HG02588 (cell line): Measurements from ENCODE around the gene FBXO10.
"Not testable (repeated sequence)": the region's sequence is repeated elsewhere in the genome, so short reads cannot be mapped to it uniquely, and the experiment has no call there.

Experiments used
- ATAC-seq: cut with Tn5 transposase; IDR thresholded peaks from one replicate; pipeline ENCODE4 v1.9.1; 2021; ENCODE audit warnings: mild to moderate bottlenecking, moderate library complexity; ENCODE audit not compliant: unreplicated experiment

Gene FBXO10

DNA sequence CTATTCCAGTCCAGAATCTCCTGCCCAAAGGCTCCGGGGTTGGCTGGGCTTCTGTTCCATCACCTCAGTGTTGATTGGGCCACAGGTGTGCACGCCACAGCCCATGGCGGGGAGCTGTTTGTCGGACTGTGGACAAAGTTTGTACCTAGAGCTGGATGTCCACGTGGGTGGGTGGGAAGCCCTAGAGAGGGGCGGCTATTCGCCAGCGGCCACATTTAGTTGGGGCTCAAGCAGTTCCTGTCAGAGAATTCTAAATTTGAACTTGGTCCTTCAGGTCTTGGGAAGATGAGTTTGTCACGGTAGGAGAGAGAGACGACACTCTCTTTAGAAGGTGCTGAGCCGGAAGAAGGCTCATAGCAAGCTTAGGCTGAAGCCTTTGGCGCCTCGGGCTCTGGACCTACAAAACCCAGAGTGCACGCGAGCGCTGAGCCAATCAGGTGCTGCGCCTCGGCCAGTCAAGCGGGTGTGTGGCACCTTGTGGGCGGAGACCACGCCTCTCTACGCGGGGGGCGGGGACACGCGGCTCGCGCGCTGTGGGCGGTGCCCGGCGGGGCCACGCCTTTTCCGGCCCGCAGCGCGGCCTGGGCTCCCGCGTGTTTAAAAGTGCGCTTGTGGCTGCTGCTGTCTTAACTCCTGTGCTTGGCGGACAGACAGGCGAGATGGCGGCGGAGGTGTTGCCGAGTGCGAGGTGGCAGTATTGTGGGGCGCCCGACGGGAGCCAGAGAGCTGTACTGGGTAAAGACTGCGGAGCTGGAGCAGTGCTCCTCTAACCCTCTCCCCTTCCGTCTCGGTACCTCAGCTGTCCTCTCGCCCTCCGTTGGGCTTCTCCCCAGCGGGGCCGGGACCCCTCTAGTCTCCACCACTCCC, 90.6 kb downstream of the FBXO10 start, which contains the start of gene POLR1E:
Gene POLR1E, plus strand, starts transcription at position 560 of the 867 bp plus-strand sequence. Its CDS starts 100 bp downstream, at position 660.
- ATAC-seq, result peak; percentile 98

GRCh38 chr9:37480759-37481158, 95.4 kb downstream of the FBXO10 start:
- no peak for ATAC-seq

GRCh38 chr9:37477987-37478619, 98.1 kb downstream of the FBXO10 start:
- not testable (repeated sequence) for ATAC-seq

- not testable (repeated sequence) for ATAC-seq
Observed at GRCh38 chr9:37477443-37477842, 98.7 kb downstream of the FBXO10 start.

- ATAC-seq, result no peak
Observed at GRCh38 chr9:37476930-37477329, 99.2 kb downstream of the FBXO10 start.

- no peak for ATAC-seq
Observed at GRCh38 chr9:37474438-37474837, 101.7 kb downstream of the FBXO10 start.

DNA sequence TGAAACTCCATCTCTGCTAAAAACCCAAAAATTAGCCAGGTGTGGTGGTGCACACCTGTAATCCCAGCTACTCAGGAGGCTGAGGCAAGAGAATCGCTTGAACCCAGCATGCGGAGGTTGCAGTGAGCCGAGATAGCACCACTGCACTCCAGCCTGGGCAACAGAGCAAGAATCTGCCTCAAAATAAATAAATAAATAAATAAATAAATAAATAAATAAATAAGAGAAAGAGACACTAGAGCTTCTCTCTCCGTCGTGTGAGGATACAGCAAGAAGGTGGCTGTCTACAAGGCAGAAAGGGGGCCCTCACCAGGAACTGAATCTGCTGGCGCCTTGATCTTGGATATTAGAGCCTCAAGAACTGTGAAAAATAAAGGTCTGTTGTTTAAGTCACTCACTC, 102.2 kb downstream of the FBXO10 start:
- ATAC-seq, result not testable (repeated sequence)

GRCh38 chr9:37471942-37472684, 104.1 kb downstream of the FBXO10 start:
- no peak for ATAC-seq

DNA sequence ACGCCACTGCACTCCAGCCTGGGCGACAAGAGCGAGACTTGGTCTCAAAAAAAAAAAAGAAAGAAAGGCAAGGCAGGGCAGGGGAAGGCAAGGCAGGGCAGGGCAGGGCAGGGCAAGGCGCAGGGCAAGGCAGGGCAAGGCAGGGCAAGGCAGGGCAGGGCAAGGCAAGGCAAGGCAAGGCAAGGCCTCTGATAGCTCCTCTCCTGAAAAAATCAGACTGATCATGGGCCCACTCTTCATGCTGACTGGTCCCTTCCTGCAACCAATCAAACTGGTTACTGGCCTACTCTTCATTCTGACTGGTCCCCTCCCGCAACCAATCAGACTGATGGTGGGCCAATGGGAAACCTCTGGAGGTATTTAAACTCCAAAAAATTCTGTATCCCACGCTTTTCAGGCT, 107.6 kb downstream of the FBXO10 start:
- ATAC-seq, result no peak

DNA sequence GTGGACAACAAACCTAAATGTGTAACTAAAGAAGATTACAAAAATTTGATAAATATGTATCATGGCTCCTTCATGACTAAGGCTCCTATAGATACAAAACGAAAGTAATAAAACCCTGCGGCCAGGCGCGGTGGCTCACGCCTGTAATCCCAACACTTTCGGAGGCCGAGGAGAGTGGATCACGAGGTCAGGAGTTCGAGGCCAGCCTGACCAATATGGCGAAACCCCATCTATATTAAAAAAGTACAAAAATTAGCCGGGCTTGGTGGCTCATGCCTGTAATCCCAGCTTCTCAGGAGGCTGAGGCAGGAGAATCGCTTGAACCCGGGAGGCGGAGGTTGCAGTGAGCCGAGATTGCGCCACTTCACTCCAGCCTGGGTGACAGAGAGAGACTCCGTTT, 108.7 kb downstream of the FBXO10 start:
- not testable (repeated sequence) for ATAC-seq

- peak; percentile 5 for ATAC-seq
Observed at GRCh38 chr9:37466037-37466709, 110.0 kb downstream of the FBXO10 start.

GRCh38 chr9:37465249-37466036, 110.7 kb downstream of the FBXO10 start, which contains the start of gene ZBTB5:
Gene ZBTB5, minus strand, starts transcription at chr9:37465450. Its CDS starts 22,899 bp downstream, at chr9:37442551.
- peak; percentile 74 for ATAC-seq

DNA sequence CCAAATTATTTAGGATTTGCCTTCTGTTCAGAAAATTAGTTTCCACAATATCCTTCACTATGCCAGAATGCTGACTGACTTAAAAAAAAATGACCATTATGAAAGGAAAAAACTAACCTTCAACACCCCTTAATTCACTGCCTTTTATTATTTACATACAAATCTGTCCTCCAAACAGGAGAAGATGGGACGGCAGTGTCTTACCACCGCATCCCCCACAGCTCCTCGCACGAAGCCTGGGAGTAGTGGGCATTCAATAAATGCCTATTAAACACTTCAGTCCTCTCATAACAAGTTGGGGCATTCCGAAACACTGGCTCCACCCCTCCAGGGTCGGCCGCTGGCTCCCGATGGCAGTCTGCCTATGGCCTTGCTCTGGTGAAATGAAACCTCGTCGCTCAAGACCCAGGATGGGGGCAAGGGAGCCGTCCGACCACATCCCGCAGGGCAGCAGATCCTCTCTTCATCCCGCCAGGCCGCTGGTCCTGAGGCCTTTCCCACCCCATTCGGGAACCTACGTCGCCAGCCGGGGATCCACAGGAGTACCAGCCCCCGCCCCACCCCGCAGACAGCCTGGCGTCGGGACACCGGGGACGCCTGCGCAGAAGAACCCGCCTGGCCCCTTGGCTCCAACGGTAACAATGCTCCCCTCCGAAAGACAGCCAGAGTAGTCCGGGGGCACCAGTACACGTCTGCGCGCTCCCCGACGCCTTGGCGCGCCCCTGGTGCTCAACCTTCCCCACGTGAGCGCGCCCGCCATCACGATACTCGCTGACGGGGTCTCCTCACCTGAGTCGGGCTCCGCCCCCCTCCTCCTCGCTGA, 111.5 kb downstream of the FBXO10 start:
- peak; percentile 36 for ATAC-seq

GRCh38 chr9:37464006-37464405, 112.2 kb downstream of the FBXO10 start:
- no peak for ATAC-seq
